Superior temporal gyrus (tissue), 1 donor: ENCODE data around the gene USP25.

Experiments used
- DNase-seq: peaks from one replicate; pipeline ENCODE4 v3.0.0-alpha.2; 2016; ENCODE audit errors: extremely low spot score

The USP25 gene

DNA sequence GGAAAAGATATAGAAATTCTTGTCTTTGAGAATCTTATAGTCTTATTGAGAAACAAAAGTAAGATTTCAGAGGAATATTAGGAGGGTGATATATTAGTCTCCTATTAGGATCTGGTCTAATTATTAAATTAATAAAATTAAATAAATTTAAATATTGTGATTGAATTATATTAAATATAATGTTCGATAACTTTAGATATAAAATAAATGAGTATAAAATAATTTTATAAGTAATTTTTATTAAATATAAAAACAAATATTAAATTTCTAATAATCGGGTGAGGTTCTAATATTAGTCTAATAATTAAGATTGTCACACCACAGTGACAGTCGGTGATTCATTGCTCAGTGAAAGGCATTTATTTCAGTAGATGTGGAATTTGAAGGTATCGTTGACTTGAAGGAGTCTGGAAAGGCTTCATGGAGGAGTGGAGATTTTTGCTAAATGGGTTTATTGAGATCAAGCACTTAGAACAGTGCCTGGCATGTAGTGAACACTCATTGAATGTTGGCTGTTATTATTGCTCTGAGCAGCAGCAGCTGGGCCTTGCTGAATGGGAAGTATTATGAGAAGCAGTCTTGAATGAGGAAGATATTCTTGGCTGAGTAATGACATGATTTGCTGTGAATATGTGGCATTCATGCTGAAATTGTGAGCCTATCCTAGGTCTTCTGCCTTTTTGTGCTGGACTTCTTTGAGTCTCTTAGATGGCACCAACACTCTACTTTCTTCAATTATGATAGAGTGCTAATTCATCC is 74.6 kb downstream of the USP25 start:
- DNase-seq: peak; percentile 87

DNA sequence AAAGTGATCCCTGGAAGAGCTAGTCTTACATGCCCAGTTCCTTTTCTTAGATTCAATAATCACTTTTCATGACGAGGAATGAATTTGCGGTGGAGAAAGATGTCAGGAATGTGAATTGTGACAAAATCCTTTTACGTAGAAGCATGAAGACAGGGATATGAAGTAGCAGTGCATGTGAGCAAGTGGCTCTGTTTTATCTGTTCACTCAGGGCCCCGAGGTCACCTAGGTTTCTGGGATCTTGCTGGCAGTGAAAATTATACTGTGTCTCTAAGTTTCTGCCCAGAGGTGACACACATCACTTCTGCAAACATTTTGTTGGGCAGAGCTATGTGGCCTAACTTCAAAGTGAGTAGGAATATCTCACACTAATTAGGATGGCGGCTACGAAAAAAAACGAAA is 79.3 kb downstream of the USP25 start:
- no peak for DNase-seq

DNA sequence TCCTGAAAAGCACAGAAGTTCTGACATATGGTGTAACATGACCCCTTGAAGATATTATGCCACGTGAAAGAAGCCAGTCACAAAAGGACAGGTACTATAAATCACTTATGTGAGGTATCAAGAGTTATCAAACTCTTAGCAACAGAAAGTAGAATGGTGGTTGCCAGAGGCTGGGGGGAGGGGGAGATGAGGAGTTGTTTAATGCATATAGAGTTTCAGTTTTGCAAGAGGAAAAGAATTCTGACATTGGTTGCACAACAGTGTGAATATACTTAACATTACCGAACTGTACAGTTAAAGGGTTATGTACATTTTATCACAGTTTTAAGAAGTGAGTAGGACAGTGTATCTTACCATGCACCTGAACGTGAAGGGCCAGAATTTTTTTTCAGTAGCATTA is 80.0 kb downstream of the USP25 start:
- DNase-seq: no peak

DNA sequence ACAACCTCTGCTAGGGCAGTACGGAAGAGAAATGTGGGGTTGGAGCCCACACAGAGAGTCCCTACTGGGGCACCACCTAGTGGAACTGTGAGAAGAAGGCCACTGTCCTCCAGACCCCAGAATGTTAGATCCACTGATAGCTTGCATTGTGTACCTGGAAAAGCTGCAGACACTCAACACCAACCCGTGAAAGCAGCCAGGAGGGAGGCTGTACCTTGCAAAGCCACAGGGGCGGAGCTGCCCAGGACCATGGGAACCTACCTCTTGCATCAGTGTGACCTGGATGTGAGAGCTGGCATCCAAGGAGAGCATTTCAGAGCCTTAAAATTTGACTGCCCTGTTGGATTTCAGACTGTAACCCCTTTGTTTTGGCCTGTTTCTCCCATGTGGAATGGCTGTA is 85.5 kb downstream of the USP25 start:
- no peak for DNase-seq

DNA sequence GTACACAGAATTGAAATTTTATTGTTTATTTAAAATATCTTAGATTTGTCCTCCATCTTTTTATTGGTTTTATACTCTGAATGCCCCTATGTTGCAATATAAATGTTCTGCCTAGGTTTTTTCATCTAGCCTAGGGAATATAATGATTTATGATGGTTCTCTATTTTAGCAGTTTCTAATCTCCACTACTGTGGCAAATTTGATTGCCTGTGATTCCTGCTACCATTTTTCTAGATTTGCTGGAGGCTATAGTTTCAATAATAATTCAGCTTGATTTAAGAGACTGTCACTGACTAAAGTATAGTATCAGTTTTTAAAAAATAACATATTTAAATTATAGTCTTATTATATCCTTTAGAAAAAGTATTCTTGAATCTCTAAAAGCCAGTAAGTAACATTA is 90.5 kb downstream of the USP25 start:
- DNase-seq: no peak

DNA sequence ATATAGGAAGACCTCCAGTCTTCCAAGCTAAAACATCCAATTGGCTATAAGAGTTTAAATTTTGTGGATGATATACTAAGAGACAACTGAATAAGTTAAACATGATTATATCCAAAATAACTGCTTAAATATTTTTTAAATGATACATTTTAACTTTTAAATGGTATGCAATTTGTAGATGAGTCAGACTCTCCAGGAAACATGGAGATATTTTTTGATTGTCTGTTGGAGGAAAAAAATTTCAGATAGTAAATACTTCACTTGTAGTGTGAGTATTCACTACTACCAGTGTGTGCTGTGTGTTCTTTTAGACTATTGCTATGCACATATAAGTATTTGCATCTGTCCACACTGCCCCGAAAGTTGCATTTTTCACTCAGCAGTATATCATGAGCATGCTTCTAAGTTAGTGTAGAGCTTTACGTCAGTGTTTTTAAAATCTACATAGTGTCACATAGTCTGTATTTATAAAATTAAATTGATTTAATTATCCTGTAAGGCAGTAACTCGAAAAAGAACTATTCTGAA is 91.1 kb downstream of the USP25 start:
- DNase-seq: no peak

DNA sequence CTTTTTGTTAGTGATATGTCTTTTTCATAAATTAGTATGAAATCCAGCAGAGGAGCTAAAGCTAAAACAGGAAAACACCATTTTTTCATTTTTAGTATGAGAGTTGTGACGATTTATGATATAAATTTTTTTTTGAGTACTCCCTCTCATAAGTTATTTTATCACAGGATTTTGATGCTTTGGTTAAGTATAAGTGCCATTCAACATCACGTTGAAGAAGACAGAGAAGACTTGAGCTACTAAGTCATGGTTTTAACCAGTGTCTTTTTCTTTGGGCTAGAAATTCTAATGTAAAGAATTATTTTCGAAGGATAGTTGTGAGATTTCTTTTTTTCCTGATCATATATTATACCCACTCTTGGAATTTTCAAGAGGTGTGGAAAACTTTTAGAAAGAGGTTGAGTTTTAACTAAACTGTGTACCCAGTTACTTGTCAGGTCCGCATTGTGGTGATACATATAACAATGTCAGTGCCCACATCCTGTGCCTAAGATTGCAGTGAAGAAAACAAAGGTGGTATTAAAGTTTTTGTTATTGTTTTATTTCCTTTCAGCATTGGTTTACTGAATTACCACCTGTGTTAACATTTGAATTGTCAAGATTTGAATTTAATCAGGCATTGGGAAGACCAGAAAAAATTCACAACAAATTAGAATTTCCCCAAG is 93.8 kb downstream of the USP25 start:
- no peak for DNase-seq

DNA sequence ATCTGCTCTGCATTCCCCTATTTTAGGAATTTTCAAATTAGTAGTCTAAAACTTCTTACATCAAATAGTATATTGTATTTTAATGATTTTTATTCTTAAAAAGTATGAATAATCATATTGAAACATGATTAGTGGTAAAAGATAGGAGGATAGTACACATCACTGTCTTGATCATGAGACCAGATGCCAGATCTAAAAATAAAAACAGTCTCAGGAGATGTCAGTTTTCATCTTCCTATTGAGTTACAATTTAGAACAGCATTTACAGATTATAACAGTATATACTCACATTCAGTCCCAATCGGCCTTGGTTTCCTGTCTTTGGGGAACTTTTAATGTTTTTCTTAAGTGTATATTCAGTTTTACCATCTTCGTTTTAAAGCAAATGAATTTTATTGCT is 95.9 kb downstream of the USP25 start:
- DNase-seq: no peak

DNA sequence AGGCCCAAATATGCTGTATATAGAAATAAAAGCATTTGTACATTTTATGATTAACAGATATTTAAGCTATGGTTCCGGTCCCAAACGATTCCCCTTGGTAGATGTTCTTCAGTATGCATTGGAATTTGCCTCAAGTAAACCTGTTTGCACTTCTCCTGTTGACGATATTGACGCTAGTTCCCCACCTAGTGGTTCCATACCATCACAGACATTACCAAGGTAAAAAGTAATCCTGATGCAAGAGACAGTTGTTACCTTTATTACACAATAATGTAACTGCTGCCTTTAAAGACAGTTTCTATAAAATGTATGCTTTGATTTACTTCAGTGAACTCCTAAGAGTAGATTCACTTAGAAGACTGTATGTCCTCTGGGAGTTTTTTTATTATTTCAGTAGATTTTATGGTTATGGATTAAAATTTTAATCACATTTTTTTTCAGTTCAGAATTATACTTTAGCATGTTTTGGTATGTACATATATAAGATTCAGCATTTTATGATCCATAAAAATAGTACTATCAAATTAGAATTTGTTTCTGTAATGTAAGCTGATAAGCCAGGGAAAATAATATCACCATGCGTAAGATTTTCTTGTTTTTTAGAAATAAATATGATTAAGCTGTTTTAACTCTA is 96.5 kb downstream of the USP25 start:
- peak; percentile 62 for DNase-seq

DNA sequence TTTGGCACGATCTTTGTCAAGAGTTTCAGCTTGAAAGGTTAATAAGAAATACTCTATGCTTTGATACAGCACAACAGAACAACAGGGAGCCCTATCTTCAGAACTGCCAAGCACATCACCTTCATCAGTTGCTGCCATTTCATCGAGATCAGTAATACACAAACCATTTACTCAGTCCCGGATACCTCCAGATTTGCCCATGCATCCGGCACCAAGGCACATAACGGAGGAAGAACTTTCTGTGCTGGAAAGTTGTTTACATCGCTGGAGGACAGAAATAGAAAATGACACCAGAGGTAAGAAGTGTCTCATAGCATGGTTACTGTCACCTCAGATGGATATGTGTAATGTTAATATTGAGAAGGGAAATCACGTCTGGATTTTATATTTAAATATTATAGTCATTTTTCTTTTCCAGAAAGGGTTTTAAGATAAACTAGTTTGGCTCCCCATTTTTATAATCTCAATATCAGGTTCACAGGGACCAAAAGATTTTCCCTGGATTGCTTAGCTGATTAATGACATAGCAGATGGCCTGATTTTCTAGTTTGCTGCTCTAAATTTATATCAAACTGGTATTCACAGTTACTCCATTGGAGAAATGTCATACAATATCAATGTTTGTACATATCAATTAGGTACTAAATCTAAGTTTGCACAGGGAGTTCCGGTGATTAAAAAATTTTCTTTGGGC is 97.3 kb downstream of the USP25 start:
- DNase-seq: peak; percentile 56

DNA sequence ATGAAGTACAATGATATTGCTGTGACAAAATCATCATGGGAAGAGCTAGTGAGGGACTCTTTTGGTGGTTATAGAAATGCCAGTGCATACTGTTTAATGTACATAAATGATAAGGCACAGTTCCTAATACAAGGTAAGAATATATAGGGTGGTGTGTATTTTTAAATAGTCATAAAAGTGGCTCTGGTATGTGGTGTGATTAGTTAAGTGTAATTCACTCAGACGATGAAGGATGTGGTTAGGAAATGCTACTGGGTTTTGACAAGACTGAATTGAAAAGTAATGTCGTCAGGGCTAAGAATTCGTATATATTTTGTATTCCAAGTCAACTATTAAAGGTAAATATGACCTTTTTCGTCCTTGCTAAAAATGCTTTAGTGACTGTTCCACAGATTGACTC is 101.7 kb downstream of the USP25 start:
- DNase-seq: no peak

DNA sequence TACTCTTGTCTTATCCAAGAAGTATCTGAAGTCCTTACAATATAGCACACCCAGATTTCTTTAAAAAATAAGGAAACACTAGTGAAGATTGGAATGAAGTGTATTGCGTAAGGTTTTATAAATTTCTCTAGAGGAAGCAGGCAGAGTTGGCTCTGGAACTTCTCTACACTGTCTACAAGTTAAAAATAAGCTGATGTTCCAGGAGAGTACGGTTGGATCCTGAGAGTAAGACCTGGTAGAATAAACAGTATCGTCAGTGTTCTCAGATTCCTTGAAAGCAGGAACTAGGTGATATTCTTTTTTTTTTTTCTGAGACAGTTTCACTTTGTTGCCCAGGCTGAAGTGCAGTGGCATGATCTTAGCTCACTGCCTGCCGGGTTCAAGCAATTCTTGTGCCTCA is 107.9 kb downstream of the USP25 start:
- DNase-seq: peak; percentile 59

DNA sequence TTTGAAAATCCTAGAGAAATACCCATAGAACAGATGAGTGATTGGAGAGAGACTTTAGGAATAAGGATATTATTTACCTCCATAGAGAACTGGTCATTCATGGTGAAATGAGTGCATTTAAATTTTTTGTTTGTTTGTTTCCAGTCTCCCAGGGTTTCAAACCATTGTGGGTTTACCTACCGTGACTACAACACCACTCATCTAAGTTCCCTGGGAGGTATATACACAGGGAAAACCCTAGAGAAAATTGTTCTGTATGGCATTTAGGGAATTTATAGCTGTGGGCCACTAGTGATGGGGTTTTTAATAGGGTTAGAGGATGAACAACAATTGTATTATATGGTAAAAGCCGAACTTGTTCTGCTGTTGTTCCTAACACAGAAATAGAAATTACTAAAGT is 109.2 kb downstream of the USP25 start:
- DNase-seq: no peak

DNA sequence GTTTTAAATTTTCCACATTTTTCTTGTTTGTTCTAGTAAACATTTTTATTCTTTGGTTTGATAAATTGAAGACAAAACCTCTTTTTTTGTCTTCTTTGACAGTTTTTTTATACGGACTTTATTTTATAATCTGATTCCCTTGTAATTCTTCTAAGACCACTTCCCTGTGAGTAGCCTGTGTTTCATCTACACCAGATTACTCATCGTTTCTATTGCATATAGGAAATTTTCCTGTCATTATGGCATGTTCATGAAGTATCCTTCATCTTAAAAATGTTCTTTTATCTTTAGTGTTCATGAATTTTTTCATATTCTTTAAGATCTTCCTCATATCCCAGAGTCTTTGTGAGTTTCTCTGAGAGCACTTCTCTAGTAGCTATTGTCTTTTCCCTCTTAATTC is 109.8 kb downstream of the USP25 start:
- no peak for DNase-seq

DNA sequence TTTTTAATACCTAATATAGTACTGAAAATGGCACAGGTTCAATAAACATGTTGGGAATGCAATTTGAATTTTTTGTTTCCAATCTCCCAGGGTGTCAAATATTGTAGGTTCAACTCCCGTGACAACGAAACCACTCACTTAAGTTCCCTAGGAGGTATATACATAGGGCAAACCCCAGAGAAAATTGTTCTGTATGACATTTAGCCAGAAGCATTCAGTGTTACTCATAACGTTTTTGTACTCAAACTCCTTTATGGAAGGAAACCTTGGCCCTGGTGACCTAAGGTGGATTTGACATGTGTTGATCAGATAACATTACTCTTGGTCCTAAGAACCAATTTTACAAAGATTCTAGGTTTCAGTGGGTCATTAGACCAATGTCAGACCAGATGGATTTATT is 110.6 kb downstream of the USP25 start:
- no peak for DNase-seq

DNA sequence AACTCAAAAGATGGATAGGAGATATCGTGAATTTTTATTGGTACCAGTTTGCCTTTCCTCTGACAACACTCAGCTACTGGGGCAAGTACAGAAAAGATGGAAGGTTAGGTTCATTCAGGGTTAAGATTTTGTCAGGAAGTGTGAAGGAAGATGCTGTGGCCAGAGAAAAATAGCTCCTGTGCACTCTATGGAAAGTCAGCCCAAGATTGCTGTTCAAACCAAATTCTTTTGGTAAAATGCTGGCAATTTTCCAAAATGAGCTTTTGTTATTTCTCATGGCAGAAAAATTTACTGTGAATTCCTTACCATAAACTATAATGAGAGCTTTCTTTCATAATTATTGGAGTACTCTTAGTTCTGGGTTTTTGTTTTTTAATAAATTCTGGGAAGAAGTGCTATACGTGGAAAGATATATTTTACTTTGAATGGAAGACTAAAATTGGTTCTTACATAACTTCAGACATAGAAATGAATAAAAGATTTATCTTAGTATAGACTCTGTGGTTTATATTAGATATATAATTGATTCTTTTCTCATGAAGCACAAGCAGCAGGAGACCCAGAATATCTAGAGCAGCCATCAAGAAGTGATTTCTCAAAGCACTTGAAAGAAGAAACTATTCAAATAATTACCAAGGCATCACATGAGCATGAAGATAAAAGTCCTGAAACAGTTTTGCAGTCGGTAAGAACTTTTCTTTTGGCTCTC is 112.2 kb downstream of the USP25 start:
- DNase-seq: no peak

DNA sequence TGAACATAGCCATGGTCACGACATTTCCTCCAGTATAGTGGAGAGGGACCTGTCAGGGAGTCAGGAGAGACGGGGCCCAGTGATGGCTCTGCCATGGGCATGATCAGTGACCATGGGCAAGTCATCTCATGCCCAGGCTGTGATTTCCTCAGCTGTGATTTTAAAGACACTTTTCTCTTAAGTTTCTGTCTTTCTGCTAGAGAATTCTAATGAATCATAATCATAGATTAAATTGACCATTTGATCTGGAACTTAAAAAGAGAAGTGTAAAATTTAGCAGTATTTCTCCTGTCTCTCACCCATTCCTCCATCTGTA is 112.7 kb downstream of the USP25 start:
- DNase-seq: no peak

DNA sequence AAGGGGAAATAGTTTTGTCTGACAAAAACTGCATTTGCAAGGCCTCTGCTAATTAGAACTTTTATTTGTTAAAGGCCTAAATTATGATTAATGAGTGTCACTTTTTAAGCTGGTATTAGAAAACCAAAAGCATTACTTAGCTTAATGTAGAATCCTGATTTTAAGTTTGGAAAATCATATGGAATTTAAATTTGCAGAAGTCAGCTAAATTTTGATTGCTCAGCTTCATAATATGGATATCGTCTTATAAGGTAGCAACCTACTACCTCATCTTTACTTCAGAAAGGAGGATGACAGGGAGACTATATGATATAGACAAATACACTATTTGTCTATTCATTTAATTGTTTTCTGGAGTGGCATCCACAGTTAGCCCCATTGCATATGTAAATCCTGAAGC is 114.0 kb downstream of the USP25 start:
- no peak for DNase-seq

DNA sequence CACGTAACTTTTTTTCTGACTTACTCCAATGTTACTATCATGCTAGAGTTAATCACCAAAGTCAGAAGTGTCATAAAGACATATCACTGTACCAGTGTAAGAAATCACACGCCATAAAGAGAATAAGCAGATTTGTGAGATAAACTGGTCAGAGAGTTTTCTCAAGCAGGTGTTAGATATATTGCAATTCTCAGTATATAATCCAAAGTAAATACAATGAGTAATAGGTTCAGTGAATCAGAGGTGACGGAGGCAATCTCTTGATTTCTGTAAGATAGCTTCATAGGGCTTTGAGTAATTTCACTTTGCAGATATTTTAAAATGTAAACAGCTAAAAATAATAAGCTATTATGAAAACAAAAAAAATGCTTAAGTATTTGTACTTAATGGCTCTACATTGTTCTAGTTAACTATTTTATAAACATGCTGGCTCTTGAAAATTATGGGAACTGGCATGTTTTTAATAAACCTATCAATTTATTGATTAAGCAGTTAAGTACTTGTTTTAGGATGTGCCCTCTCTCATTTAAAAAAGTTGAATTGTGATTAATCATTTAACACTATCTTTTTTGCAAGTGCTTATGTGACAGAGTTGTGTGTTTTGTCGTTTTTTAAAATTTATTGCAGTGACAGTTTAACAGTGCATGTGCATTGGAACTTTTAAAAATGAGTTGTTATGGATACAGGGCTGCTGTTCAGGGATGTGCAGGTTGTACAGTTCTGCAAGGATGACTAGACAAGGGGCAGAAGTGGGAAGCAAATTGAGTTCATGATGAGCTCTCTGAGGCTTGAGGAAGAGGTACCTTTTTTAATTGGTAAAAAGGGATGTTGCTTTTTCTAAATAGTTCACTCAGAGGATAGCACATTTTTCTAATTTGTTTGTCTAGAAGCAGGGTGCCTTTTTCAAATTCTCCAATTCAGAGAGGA is 119.1 kb downstream of the USP25 start:
- no peak for DNase-seq

DNA sequence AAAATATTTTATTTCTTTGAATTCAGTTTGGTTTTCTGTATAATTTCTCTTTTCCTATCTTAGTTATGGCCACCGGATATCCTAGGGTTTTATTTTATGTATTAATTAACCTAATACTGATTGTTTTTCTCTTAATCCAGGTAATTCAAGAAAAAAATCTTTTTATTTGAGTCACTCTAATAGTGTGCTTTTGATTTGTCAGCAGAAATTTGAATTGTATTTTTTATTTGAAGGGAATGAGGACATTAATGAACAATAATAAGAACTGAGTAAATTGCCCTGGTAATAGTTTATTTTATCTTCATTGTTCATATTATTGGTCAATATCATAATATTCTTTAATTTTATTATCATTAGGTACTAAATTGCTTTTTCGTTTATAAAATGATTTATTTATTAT is 120.1 kb downstream of the USP25 start:
- DNase-seq: no peak

DNA sequence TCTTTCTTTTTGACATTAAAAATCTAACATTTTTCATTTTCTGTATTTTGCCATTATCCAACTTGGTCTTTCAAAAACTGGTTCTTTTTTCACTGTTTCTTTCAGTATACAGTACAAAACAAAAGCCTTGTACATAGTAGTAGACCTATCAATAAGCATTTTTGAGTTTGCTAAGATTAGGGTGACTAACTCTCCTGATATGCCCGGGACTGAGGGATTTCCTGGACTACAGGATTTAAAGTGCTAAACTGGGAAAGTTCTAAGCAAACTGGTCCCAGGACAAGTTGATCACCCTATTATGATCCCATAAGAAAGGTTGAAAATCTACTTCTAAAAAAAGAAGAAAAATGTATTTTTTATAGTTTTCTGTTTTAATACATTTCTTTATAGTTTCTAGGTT is 120.9 kb downstream of the USP25 start:
- no peak for DNase-seq
